ENCODE results near the gene SEMA5B. TPM values are rescaled to one million over a fixed set of nuclear protein-coding genes. Genes with fewer than 3 reads are reported as not detected.

SEMA5B gene
- total RNA-seq, 2 experiments from 2014 or later, result 0.13 to 2.3 TPM

- DNase-seq (ENCODE audit: low spot score), result peak; percentile 49
- H4K20me1 ChIP-seq (ENCODE audit: insufficient read depth, low read length), result no peaks in the 10 kb centered on the region
- intact Hi-C loops (cut with micrococcal nuclease; ENCODE audit: unreplicated experiment), result no loop called here
- ChIA-PET CTCF (ENCODE audit: unreplicated experiment) (no interaction called here), POLR2A (interaction anchor here (1.0 kb wide), 1 partner anchor 11 kb away, joined by 3 read pairs; no protein-coding TSS in a partner anchor)
- no peaks in the 10 kb centered on the region for H3K9me2 ChIP-seq (ENCODE audit: insufficient read depth, low read length)
- no peaks in the 10 kb centered on the region for H3K36me3 ChIP-seq (ENCODE audit: insufficient read depth, low read length)
- H2AFZ ChIP-seq (ENCODE audit: low read length), result no peak overlapping the region
- no peaks in the 10 kb centered on the region for H3K79me2 ChIP-seq (ENCODE audit: insufficient read depth, low read depth, low read length)
- no peak overlapping the region for H3K27ac ChIP-seq (ENCODE audit: low read depth, low read length, poor library complexity, severe bottlenecking)
- peaks cover 56% of the 10 kb centered on the region for H3K4me1 ChIP-seq (ENCODE audit: insufficient read depth, low read length, poor library complexity, severe bottlenecking)
- H3K4me3 ChIP-seq (ENCODE audit: low read depth, low read length, poor library complexity, severe bottlenecking), result no peak overlapping the region
- no peak for TF ChIP-seq CTCF (conservative IDR thresholded peaks at IDR 0.05; ENCODE audit: low read length)
- TF ChIP-seq EZH2phosphoT487 (IDR thresholded peaks at IDR 0.05; ENCODE audit: borderline replicate concordance, low read depth, low read length), result no peak
- peak overlapping the region; percentile 37 for H3K4me2 ChIP-seq (ENCODE audit: low read length)
- no TSS peak for BruUV-seq (replicated peaks)
- no peaks in the 10 kb centered on the region for H3K9me3 ChIP-seq (ENCODE audit: low read length)
Observed at GRCh38 chr3:122978569-122978968, 49.0 kb downstream of the SEMA5B start.

- no peaks in the 10 kb centered on the region for H3K79me2 ChIP-seq (ENCODE audit: insufficient read depth, low read depth, low read length)
- DNase-seq (ENCODE audit: low spot score), result no peak
- no peaks in the 10 kb centered on the region for H4K20me1 ChIP-seq (ENCODE audit: insufficient read depth, low read length)
- H2AFZ ChIP-seq (ENCODE audit: low read length), result no peak overlapping the region
- H3K9me2 ChIP-seq (ENCODE audit: insufficient read depth, low read length), result no peaks in the 10 kb centered on the region
- H3K4me2 ChIP-seq (ENCODE audit: low read length), result peak overlapping the region; percentile 37; the same call in 1 of the 2 replicates
- no peak overlapping the region for H3K4me3 ChIP-seq (ENCODE audit: low read depth, low read length, poor library complexity, severe bottlenecking)
- TF ChIP-seq CTCF (conservative IDR thresholded peaks at IDR 0.05; ENCODE audit: low read length), result no peak
- no peak for TF ChIP-seq EZH2phosphoT487 (IDR thresholded peaks at IDR 0.05; ENCODE audit: borderline replicate concordance, low read depth, low read length)
- no peaks in the 10 kb centered on the region for H3K9me3 ChIP-seq (ENCODE audit: low read length)
- H3K27ac ChIP-seq (ENCODE audit: low read depth, low read length, poor library complexity, severe bottlenecking), result no peak overlapping the region
- ChIA-PET POLR2A (interaction anchor here (1.0 kb wide), 1 partner anchor 10 kb away, joined by 3 read pairs; no protein-coding TSS in a partner anchor), CTCF (ENCODE audit: unreplicated experiment) (no interaction called here)
- no TSS peak for BruUV-seq (replicated peaks)
- no peaks in the 10 kb centered on the region for H3K36me3 ChIP-seq (ENCODE audit: insufficient read depth, low read length)
- intact Hi-C loops (cut with micrococcal nuclease; ENCODE audit: unreplicated experiment), result no loop called here
- peaks cover 56% of the 10 kb centered on the region for H3K4me1 ChIP-seq (ENCODE audit: insufficient read depth, low read length, poor library complexity, severe bottlenecking)
Observed at GRCh38 chr3:122977746-122978466, 49.7 kb downstream of the SEMA5B start.

GRCh38 chr3:122975924-122976293 is 51.7 kb downstream of the SEMA5B start:
- Histone ChIP-seq H3K27ac (ENCODE audit: low read depth, low read length, poor library complexity, severe bottlenecking) (peak overlapping the region; percentile 83), H3K36me3 (ENCODE audit: insufficient read depth, low read length) (no peaks in the 10 kb centered on the region), H3K9me3 (ENCODE audit: low read length) (no peaks in the 10 kb centered on the region), H4K20me1 (ENCODE audit: insufficient read depth, low read length) (no peaks in the 10 kb centered on the region), H3K79me2 (ENCODE audit: insufficient read depth, low read depth, low read length) (no peaks in the 10 kb centered on the region), H2AFZ (ENCODE audit: low read length) (peak overlapping the region; percentile 62), H3K9me2 (ENCODE audit: insufficient read depth, low read length) (no peaks in the 10 kb centered on the region), H3K4me2 (ENCODE audit: low read length) (peak overlapping the region; percentile 69), H3K4me1 (ENCODE audit: insufficient read depth, low read length, poor library complexity, severe bottlenecking) (peaks cover 56% of the 10 kb centered on the region), H3K4me3 (ENCODE audit: low read depth, low read length, poor library complexity, severe bottlenecking) (peak overlapping the region; percentile 54)
- DNase-seq (ENCODE audit: low spot score), result peak; percentile 72
- intact Hi-C loops (cut with micrococcal nuclease; ENCODE audit: unreplicated experiment), result no loop called here
- ChIA-PET CTCF (ENCODE audit: unreplicated experiment) (interaction anchor here (0.6 kb wide), 1 partner anchor 11 kb away, joined by 4 read pairs; no protein-coding TSS in a partner anchor), POLR2A (interaction anchor here (0.7 to 0.9 kb wide), 2 partner anchors 10 to 48 kb away, joined by 4 read pairs; no protein-coding TSS in a partner anchor)
- TF ChIP-seq CTCF (conservative IDR thresholded peaks at IDR 0.05; ENCODE audit: low read length), result no peak
- TF ChIP-seq EZH2phosphoT487 (IDR thresholded peaks at IDR 0.05; ENCODE audit: borderline replicate concordance, low read depth, low read length), result no peak
- BruUV-seq (replicated peaks), result no TSS peak
